GM13976 (cell line): ENCODE results near the gene SHF.

Experiments used
- DNase-seq: peaks from one replicate; pipeline ENCODE4 v3.0.0; 2012; ENCODE audit warnings: low spot score
- in situ Hi-C: fragments of 300-500 bp; cut with MboI; formaldehyde crosslinking; loops from one replicate; pipeline ENCODE4 v1.12.0; 2022; ENCODE audit warnings: low sequenced_read_pairs, mixed read lengths, inconsistent platforms; ENCODE audit not compliant: unreplicated experiment
- TF ChIP-seq, protein P1 (sequence below): IDR thresholded peaks from 2 replicates; pipeline ENCODE4 v1.5.1; 2012; ENCODE audit warnings: borderline replicate concordance, mild to moderate bottlenecking; ENCODE audit not compliant: insufficient read depth; ENCODE audit errors: extremely low read depth, missing control alignments, control extremely low read depth

Gene SHF

DNA sequence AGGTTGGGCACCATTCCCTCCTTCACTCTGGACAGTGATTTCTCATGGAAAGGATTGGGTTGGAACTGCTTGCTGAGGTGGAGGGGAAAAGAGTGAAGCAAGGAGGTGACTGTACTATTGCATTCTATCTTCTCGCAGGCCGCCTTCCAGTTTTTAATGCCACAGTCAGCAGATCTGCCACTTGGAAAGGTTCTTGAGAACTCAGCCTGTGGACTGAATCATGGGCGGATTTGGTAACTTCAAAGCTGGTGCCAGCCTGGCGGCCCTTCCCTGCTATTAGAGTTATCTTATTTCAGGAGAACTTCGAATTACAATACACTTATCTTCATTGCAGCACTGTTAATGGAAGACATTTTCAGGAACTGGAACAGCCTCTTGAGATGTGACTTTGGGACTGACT is 41.2 kb upstream of the SHF start:
- DNase-seq: no peak
- in situ Hi-C loops: no loop called here
- TF ChIP-seq, protein P1, sequence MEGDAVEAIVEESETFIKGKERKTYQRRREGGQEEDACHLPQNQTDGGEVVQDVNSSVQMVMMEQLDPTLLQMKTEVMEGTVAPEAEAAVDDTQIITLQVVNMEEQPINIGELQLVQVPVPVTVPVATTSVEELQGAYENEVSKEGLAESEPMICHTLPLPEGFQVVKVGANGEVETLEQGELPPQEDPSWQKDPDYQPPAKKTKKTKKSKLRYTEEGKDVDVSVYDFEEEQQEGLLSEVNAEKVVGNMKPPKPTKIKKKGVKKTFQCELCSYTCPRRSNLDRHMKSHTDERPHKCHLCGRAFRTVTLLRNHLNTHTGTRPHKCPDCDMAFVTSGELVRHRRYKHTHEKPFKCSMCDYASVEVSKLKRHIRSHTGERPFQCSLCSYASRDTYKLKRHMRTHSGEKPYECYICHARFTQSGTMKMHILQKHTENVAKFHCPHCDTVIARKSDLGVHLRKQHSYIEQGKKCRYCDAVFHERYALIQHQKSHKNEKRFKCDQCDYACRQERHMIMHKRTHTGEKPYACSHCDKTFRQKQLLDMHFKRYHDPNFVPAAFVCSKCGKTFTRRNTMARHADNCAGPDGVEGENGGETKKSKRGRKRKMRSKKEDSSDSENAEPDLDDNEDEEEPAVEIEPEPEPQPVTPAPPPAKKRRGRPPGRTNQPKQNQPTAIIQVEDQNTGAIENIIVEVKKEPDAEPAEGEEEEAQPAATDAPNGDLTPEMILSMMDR: no peak

DNA sequence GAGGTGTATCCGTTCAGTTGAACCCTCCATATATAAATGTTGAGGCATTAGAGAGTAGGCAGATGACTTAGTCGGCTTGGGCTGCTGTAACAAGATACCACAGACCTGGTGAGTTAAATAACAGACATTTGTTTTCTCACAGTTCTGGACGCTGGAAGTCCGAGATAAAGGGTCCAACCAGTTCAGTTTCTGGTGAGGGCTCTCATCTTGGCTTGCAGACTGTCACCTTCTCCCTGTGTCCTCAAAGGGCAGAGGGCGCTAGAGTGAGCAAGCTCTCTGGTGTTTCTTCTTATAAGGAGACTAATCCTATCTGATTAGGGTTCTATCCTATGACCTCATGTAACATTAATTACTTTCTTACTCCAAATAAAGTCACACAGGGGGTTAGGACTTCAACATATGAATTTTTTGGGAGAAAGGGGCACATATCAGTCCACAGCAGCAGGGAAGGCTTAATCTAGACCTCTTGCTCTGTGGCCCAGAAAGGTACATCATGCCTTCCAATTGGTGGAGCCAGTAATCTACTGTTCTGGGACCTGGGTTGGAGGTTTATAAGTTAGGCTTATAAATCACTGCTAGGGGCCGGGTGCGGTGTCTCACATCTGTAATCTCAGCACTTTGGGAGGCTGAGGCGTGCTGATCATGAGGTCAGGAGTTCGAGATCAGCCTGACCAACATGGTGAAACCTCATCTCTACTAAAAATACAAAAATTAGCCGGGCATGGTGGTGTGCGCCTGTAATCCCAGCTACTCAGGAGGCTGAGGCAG is 37.9 kb upstream of the SHF start:
- no peak for DNase-seq
- in situ Hi-C loops: no loop called here
- TF ChIP-seq, protein P1: no peak

DNA sequence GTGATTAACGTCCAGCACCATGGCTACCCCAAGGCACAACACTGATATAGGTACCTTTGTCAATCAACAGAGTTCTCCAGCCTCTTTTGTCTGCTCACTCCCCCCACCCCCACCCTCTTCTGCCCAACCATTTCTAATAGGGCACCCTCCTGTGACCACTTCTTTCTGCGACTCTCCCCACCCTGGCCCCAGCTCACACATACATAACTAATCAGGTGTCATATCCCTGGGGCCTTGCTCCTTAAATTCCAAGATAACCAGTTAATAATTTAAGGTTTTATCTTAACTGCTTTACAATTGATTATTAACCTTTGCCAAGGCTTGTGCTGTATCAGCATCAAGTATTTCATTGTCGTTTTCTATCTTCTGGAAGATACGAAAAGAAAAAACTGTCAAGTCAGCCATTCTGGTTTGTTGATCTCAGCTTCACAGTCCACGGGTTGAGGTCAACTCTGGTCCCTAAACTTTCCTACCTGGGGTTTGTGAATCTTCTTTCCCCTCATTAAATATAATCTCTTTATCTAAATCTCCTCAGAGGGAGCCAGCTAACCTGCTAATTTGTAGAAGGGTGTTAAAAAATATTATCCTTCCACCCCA is 37.0 kb upstream of the SHF start:
- no peak for DNase-seq
- TF ChIP-seq, protein P1: no peak
- in situ Hi-C loops: no loop called here

DNA sequence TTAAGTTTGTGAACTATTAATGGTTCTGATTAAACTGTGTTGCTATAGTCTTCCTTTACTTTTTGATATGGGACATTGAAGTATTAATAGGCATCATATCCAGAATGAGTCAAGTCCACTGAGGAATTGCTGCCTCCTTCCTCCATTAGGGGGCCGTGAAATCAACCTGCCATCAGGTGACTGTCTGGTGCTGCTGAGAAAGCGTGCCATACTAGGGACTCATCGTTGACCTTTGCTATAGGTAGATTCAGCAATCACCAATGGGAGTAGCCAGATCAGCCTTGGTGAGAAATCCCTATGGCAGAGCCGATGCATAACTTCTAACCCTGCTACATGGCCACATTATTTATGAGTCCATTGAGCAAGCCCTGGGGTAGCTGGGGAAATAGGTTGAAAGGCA is 34.2 kb upstream of the SHF start:
- no peak for DNase-seq
- TF ChIP-seq, protein P1: no peak
- in situ Hi-C loops: no loop called here

DNA sequence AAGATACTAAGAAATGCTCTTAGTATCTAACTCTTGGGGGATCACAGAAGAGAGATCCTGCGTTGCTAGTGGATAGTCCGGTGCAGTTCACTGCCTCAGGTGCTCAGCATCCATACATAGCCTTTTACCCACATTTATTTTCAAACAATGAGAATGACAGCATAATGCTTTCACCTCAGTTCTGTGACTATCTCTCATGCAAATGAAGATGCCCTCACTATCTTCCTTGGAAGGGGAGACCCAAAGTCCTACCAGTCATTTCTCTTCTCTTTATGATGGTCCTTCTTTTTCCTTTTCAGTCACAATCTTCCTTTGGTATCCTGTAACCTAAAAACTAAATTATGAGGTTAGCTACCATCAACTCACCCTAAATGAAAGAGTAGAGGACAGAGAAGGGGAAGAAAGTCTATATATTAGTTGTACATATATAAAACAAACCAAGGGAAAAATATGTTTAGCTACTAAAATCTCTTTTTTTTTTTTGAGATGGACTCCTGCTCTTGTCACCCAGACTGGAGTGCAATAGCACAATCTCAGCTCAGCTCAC is 33.4 kb upstream of the SHF start:
- no peak for DNase-seq
- in situ Hi-C loops: no loop called here

DNA sequence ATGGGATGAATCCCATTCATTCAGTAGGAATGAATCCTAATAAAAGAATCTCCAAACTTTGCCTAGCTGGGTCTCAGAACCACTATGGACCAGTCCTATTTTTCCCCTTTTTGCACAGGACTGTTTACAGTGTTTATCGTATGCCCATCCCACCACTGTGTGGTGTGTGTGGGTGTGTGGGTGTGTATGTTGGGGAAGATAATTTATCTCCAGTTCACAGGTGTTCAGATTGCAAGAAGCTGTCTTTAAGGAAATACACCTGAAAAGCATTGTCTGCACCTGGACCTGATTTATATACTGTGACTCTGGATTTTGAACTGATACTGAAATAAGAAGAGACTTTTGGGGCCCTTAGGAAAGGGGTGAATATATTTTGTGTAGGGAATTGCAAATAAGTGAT is 24.7 kb upstream of the SHF start:
- in situ Hi-C loops: no loop called here
- TF ChIP-seq, protein P1: no peak
- DNase-seq: no peak

More for the DNA sequence above, 33.4 kb upstream of the SHF start:
- TF ChIP-seq, protein P1: no peak
